ACHN (cell line): Measurements from ENCODE around the gene PLAC1.

Source experiments
- DNase-seq: peaks from one replicate; pipeline ENCODE4 v3.0.0-alpha.2; 2015
- in situ Hi-C: cut with HindIII; loops from 2 replicates; pipeline ENCODE4 v1.10.0; 2017; ENCODE audit warnings: low sequenced_read_pairs, low pct_ligation_motif_present, low pct_unique_long_range_greater_than_20kb

Gene PLAC1

DNA sequence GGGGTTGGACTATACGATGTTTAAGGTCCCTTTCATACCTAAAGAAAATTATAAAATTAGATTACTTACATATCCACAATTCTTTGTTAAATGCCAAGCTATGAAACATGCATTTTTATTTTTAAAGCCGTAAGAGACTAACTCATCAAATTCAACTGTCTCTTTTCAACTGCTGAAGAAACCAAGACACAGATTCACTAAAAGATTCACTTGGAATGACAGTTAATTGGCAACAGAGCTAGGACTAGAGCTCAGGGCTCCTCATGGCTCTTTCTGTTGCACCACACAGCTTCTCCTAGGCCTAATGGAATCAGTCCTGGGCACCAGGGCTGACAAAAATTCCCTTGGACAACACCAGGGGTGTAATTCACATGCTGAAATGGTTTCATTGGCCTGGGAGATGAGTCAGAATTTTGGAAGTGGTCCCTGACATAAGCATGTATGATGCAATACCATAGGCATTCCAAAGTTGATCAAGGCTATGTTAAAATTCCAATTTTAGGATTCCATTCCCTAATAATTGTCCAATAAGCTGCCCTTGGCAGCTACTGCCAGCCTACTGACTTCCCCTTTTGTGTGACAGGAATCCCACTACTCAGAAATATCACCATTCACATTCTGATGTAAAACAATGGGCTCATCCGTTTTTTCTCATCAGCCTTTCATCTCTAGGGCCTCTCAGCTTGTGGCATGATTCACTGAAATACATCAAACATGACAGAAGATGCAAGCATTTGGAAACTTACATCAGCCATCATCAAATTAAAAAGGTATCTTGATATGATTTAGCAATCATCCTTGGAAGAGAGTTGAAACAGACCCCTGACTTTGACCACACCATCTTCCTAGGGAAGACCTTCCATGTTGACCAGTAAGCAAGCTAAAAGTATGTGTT lies 54.2 kb downstream of the PLAC1 start:
- in situ Hi-C loops: no loop called here
- DNase-seq: peak; percentile 43

DNA sequence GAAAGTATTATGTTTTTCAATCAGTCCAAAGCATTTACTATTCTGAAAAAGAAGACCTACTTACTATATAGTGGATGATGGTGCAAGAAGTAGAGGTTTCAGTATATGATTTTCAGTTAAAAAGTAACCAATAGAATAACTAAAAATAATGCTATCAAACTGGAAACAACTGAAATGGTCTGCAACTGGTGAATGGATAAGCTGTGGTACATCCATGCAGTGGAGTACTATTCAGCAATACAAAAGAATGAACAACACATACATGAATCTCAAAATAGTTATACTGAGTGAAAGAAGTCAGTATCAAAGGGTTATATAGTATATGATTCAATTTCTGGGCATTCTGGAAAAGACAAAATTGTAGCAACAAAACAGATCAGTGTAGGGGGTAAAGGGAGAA lies 55.9 kb downstream of the PLAC1 start:
- no peak for DNase-seq
- in situ Hi-C loops: no loop called here

DNA sequence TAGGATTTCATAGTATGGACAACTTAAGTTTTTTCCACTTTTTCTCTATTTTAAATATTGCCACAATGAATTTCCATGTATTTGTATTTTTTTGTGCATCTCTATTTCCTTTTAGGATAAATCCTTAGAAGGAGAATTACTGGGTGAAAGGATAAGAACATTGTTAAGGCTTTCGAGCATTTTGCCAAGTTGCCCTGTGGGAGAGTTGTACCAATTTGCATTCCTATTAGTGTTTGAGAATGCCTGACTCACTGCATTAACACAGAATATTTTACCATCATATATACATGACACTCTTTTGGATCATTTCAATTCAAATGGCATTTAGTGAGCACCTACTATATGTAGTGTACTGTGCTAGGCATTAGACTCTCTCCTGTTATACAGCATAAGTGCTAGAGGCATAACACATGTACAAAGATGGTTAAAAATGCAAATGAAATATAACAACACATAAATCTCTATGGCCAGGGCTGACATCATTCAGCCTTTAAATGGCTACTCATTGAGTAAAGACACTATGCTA lies 57.0 kb downstream of the PLAC1 start:
- in situ Hi-C loops: no loop called here
- DNase-seq: no peak

DNA sequence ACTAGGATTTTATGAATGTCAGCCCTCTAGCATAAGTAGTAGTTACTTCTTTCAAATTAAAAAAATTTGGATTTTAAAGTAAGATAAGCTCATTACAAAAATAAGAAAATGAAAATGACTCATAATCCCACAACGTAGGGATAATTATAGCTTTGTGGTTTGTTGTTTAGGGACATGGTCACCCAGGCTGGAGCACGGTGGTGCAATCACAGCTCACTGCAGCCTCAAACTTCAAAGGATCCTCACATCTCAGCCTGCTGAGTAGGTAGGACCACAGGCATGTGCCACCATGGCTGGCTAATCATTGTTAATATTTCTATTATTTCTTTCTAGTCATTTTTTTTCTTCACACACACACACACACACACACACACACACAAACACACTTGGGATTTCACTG lies 57.6 kb downstream of the PLAC1 start:
- DNase-seq: no peak
- in situ Hi-C loops: no loop called here

DNA sequence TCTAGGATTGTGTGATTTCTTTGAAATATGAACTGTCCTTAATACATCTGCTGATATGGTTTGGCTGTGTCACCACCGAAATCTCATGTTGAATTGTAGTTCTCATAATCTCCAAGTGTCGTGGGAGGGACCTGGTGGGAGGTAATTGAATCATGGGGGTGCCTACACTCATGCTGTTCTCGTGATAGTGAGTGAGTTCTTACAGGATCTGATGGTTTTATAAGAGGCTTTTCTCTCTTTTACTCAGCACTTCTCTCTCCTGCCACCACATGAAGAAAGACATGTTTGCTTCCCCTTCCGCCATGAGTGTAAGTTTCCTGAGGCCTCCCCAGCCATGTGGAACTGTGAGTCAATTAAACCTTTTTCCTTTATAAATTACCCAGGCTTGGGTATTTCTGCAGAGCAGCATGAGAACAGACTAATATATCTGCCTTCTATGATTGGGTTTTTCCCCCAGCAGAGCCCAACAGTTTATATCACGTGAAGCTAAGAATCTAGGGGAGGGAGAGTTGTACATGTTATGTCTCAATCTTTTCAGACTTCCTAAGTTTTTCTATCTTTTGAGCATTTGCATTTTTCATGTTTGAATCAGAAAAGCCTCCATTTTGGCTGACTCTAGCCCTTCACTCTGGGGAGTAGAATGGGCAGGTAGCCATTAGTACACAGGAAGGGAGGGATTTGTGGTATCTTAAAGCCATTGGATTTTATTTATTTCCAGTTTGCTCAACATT lies 58.9 kb downstream of the PLAC1 start:
- no peak for DNase-seq
- in situ Hi-C loops: no loop called here

DNA sequence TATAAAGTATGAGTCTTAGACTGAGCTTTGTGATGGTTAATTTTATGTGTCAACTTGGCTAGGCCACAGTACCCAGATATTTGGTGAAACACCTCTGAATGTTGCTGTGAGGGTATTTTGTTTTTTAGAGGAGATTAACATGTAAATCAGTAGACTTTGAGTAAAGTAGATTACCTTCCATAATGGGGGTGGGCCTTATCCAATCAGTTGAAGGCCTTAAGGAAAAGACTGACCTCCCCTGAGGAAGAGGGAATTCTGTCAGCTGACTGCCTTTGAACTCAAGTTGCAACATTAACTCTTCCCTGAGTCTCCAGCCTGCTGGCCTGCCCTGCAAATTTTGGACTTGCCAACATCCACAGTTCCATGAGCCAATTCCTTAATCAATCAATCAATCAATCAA lies 66.0 kb downstream of the PLAC1 start:
- in situ Hi-C loops: no loop called here
- no peak for DNase-seq

DNA sequence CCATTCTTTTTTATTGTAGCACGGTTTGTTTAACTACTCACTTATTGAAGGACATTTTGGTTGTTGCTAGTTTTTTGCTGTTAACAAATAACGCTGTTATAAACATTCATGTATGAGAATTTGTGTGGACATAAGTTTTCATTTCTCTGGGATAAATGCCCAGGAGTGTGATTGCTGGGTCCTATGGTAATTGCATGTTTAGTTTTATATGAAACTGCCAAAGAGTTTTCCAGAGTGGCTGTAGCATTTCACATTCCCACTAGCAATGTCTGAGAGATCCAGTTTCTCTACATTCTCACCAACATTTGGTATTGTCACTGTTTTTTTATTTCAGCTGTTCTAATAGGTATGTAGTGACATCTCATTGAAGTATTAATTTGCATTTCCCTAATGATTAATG lies 66.8 kb downstream of the PLAC1 start:
- no peak for DNase-seq
- in situ Hi-C loops: no loop called here

DNA sequence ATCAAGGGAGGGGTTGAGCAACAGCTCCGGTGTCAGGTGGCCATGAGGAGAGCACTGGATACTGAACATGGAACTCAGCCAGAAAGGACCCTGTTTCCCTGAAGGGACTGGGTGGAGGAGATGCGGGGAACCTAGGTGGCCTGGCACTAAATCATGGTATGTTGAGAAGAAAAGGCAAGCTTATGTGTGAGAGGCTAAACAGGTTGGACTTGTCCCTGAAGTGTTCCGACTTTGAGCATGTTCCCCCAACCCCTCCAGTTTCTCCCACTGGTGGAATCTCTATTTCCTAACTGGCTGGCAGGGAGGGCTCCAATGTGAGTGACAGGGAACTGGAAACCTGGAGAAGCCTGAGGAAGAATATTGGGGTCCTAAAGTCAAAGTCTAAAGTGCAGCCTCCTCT lies 69.5 kb downstream of the PLAC1 start:
- in situ Hi-C loops: no loop called here
- DNase-seq: no peak

DNA sequence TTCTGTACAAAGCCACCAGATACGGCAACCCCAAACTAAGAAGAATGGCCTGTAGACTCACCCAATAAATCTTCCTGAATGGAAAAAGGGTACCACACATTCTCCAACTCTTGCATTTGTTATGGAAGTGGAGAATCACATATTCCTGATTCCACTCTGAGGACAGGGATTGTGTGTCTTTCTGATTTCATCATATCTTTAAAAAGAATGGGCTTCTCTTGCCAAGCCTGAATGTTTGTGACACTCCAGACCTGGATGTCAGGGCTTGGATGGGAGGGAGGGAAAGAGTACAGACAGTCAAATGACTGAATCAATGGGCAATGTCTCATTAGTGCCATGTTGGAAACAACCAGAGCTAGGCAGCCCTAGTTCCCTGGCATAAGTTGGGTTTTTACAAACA lies 77.4 kb downstream of the PLAC1 start:
- in situ Hi-C loops: no loop called here
- DNase-seq: no peak

DNA sequence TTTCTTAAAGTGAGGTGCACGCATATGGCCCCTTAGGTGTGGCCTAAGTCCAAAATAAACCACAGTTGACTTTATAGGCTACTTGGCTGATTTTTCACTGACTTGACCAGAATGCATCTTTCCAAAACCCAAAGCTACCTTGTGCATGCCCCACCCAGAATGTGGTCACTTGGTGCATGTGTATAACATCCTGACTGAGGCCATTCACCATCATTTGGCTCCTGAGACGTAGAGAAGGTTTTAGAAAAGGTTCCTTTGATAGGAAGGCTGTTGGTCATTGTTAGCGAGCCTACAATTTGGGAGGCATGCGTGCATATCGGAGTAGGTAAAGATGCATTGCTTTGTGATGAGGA lies 84.6 kb downstream of the PLAC1 start:
- in situ Hi-C loops: no loop called here
- no peak for DNase-seq

DNA sequence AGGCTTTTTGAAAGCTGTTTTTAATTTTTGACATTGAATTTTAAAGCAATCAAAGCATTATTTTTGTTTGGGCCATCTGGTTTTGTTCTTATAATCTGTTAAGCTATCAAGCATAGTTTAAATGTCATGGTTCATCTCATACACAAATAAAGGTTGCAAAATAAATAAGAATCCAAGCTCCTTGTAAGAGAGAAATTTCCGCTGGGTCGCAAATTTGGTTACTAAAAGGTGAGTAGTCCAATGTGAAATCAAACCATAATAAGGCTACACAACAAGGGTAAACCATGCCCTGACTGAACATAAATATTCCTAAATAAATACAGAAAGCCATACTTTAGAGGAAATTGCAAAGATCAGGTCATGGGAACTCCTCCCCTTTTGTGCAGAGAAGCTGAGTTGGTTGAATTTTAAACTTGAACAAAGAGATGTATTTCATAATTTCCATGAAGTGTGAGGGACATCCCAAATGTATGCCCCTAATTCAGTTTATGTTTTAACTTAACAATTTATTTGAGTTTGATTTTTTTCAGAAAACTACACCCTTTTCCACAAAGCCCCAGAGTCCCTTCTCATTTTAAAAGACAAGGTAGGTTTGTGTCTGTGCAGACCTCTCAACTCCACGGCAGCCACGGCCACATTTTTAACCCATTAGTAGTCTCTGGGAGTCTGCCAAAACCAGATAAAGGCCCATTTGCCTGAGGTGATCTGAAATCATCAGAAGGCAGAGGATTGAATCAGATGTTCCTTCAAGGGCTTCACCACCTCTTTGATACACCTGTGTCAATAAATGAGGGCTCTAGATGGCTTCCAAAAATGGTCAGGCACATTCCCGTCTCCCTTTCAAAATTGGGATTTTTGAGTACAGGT lies 85.2 kb downstream of the PLAC1 start:
- DNase-seq: peak; percentile 2
- in situ Hi-C loops: no loop called here

DNA sequence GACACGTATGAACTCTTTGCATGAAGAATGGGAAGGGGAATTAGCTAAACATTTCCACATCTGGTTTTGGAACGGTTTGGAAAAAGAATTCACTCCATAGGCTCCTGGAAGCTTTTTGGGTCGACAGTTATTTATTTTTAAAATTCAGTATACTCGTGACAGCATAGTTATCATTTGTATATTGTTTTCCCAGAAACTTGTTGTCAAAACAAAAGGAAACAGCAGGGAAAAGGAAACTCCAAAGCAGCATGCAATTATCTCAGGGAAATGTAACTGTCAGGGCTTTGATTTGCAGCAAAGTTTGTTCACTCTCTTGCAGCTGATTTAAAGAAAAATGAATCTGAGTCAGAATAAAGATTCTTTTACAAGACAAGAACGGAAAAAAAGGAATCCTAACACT lies 86.5 kb downstream of the PLAC1 start:
- DNase-seq: no peak
- in situ Hi-C loops: no loop called here

DNA sequence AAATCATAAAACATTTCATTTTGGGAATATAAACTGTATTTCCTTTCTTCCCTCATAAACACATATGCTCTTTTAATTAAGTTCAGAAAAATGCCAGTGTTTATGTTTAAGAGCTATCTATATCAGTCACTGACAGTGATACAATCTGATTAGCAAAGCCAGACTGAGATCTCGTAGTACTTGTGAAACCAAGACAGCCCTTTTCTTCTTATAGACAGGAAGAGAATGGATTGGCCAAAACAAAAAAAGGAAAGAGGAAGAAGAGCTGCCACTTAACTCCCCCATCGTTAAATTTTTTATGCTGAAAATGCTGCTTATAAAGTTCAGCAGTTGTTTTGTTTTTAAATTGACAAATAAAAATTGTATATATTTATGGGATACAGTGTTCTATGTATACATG lies 87.4 kb downstream of the PLAC1 start:
- in situ Hi-C loops: no loop called here
- no peak for DNase-seq

DNA sequence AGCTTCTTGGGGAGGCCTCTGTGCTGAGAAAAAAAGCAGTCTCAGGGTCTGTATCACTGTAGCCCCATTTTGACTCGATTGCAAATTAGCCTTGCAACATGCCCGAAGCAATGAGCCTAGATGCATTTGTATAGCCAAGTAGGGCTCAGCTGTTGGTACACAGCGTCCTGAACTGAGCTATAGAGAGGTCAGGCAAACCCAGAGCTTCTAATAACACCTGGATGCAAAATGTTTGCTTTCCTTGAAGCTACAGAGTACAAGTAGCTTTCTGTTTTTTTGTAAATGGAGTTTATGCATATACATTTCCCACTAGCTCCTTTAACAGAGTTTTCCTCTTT lies 87.8 kb downstream of the PLAC1 start:
- in situ Hi-C loops: no loop called here
- no peak for DNase-seq

DNA sequence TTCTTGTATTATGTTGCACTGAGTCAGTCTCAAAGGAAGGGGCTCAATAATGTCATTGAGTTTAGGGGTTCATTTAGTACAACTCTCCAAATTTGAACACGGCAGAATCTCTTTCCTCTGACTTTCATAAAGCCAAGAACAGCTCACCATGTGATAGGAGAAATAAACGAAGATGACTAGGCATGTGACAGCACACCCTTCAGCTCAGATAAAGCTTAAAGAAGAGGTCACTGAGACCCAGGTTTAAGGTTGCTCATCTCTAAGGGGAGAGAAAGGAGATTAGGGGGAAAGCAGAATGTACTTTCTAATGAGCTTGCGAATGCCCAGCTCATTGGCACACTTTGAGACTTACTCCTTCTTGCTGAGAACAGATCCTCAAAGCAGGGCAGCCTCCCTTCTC lies 89.0 kb downstream of the PLAC1 start:
- in situ Hi-C loops: no loop called here
- DNase-seq: no peak

DNA sequence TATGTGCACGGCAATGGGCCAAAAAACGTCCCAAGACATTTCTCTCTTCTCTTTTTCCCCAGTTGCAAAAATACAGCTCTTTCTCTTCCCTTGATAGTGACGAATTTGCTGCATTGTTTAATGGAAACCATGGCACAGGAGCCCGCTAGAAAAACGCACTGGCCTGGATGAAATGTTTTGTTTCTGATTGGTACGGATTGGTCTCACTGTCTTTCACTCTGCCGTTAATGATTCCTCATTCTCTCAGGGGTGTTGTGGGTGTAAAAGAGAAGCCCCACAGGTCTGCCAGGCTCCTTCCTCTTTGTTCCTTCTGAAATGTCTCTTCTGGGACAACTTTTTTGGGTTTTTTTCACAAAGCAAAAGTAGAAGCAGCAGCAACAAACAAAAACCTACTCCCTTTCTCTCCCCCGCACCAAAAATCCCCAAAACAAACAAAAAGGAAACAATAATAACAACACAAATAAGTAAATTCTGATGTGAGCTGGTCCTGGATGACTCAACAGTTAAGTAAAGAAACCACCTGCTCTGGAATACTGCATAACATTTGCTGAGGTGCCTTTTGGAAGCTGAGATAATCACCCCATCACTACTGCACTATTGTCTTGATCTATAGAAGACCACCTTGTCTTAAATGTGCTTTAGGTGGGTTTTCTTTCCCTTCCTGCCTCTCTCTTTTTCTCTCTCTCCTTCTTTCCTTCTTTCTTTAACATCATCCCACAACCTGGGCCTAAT lies 89.8 kb downstream of the PLAC1 start:
- in situ Hi-C loops: no loop called here
- DNase-seq: no peak

DNA sequence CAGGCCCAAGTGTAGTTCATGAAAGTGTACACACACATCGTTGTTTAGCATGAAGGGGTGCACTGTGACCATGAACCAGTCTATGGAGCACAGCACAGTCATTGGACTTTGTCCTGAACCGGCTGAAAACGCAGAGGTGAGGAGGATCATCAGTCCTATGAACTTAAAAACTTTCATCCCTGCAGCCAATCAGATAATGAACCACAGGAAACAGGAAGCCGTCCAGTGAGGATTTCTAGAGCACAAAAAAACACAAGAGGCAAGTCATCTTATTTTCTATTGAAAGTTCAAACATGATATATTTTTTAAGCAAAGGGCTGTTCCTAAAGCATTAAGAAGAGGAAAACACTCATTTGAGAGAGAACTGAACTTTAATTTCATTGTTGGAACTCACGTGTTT lies 91.8 kb downstream of the PLAC1 start:
- no peak for DNase-seq
- in situ Hi-C loops: no loop called here

DNA sequence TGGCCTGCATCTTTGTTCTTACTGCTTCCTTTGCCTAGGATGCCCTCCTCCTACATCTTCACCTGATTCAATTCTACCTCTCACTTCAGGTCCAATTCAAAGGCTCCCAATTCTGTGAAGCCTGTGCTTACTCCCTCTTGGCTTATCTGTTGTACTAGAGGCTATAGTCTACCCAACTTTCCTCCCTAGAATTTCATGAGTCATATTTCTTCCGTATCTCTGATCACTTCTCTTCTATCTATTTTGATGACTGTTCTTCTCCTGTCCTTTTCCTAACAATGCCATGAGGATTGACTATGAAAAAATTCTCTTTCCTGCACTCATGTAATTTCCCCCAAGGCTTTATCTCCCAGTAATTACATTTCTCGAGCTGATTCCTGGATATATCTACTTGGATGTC lies 96.3 kb downstream of the PLAC1 start:
- DNase-seq: no peak
- in situ Hi-C loops: no loop called here

DNA sequence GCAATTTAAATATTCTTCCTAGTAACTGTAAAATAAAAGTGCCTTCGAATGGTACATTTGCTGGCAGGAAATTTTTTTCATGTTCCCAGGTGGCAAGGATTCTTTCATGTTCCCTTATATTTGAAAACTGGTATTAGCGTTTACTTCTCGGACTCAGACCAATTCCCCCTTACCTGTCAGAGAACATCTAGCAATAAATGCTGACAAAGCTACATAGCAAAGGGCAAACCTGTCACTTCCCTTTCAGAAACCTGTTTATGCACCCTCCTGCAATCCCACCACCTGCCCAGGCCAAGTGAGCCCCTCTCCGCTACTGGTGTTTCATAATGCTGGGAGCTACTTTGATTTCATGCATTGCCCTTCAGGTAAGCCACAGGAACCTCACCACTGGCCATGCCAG lies 100.1 kb downstream of the PLAC1 start:
- no peak for DNase-seq
- in situ Hi-C loops: no loop called here
